ENCODE results near the gene KIF13A.
"Not testable (repeated sequence)": the region's sequence is repeated elsewhere in the genome, so short reads cannot be mapped to it uniquely, and the experiment has no call there.

Gene KIF13A

DNA sequence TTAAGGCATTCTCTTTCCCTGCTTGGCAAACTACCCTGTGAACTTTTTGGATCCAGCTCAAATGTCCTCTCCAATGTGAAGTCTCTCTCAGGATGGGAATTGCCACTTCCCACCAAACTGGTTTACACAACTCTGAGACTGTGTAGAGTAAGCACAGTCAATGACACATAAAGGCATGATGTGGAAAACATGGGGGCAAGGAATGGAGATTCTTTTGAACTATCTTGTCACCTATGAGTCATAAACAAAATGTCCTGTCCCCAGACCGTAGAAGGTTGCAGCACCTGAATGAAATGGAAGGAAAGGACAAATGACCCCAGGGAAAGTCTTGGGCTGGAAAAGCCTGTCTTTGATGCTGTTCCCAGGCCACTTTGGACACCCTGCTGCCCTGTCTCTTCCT, 11.0 kb upstream of the KIF13A start:
- no peak for DNase-seq (ENCODE audit: low read depth in 2 of 2)

DNA sequence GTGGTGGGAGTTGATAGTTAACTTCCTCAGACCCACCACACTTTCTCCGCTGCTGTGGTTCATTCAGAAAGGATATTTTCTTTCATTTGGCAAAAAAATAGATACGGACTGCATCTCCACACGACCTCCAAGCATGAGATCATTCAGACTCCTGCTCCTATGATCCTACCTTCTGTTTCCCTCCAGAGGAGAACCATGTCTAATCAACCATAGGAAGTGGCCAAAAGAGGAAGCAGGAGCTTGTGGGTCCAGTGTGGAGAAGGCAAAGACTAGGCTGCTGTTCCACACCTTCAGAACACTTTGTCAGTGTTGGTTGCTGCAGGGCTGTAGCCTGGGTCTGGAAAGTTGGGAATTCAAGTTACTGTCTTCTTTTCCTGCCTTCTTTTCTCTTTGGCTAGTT, 10.6 kb upstream of the KIF13A start:
- no peak for DNase-seq (ENCODE audit: low read depth in 2 of 2)

- DNase-seq (ENCODE audit: low read depth in 2 of 2): no peak
Measured at GRCh38 chr6:17995414-17995813, 8.0 kb upstream of the KIF13A start.

- no peak for DNase-seq (ENCODE audit: low read depth in 2 of 2)
Measured at GRCh38 chr6:17994019-17994418, 6.6 kb upstream of the KIF13A start.

DNA sequence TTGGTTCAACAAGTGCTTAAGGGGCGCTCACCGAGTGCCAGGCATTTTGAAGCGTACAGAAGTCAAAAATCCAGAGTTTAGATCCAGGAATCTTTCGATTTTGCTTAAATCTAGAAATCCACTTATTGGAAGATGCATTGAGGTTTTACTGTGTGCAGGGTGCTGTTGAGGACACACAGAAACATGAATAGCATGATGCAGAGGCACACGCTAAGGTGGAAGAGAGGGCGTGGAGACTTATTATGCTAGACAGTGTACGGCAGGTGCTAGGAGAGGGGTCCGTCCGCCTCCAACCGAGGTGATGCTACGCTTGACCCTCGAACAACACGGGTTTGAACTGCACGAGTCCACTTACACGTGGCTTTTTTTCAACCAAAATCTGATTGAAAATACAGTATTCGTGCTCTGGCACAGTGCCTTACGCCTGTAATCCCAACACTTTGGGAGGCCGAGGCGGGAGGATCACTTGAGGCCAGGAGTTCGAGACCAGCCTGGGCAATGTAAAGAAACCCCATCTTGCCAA, 1.0 kb upstream of the KIF13A start:
- DNase-seq (ENCODE audit: low read depth in 2 of 2): no peak

GRCh38 chr6:17987697-17988421, 424 bp upstream of the KIF13A start:
- peak in 1 of 2 donors; percentile 11 for DNase-seq (ENCODE audit: low read depth in 2 of 2)

- no peak for DNase-seq (ENCODE audit: low read depth in 2 of 2)
Measured at GRCh38 chr6:17986656-17987446, 584 bp downstream of the KIF13A start.

DNA sequence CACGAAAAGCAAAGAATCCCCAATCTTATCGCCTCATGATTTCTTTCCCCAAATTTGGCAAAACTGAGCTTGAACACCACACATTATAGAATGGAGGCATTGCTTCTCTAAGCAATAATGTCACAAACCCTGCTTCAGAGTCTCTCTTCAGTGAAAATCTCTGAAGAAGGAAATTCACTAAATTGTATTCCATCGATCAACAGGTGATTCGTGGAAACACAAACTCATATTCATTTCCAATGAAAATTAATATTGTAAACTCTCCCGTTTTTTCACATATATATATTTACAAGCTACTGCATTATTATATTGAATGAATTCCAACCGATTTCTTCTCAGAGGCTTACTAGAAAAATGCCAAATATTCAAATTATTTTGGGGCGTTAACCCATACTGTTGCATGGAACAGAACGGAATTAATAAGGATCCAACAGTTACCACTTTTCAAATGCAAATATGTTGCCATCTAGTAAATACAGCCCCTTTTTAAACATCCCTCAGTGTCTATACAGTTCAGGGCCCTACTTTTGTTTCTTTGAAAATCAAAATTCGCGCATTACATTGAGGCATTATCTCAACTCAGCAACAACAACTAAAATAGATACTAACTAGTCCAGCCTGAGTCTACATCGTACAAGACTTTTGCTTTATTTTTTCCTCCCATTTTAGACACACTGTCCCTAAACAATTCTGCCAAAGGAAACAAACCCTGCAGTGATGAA, 1.3 kb downstream of the KIF13A start:
- DNase-seq (ENCODE audit: low read depth in 2 of 2): no peak

- no peak for DNase-seq (ENCODE audit: low read depth in 2 of 2)
Measured at GRCh38 chr6:17984812-17985670, 2.4 kb downstream of the KIF13A start.

- DNase-seq (ENCODE audit: low read depth in 2 of 2): no peak
Measured at GRCh38 chr6:17984399-17984798, 3.0 kb downstream of the KIF13A start.

GRCh38 chr6:17983730-17984129, 3.7 kb downstream of the KIF13A start:
- DNase-seq (ENCODE audit: low read depth in 2 of 2): no peak

- DNase-seq (ENCODE audit: low read depth in 2 of 2): no peak
Measured at GRCh38 chr6:17980329-17980728, 7.1 kb downstream of the KIF13A start.

DNA sequence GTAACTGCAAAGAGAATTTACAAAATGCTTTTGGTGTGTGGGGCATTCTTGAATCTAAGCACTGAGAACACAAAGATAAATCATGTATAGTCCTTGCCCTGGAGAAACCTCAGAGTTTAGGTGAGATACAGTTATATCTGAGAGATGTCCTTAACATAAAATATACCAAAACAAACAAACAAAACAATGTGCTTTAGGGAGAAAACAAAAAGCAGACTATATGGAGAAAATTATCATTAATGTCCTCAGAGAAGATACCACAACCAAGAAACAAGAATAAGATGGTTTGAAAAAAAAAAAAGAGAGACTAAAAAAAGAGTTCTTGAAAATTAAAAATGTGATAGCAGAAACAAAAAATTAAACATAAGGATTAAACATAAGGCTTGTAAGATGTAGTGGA, 8.0 kb downstream of the KIF13A start:
- no peak for DNase-seq (ENCODE audit: low read depth in 2 of 2)

DNA sequence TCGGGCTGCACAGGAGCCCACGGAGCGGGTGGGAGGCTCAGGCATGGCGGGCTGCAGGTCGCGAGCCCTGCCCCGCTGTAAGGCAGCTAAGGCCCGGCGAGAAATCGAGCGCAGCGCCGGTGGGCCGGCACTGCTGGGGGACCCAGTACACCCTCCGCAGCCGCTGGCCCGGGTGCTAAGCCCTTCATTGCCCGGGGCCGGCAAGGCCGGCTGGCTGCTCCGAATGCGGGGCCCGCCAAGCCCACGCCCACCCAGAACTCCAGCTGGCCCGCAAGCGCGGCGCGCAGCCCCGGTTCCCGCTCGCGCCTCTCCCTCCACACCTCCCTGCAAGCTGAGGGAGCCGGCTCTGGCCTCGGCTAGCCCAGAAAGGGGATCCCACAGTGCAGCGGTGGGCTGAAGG, 11.2 kb downstream of the KIF13A start:
- not testable (repeated sequence) for DNase-seq (ENCODE audit: low read depth in 2 of 2)

DNA sequence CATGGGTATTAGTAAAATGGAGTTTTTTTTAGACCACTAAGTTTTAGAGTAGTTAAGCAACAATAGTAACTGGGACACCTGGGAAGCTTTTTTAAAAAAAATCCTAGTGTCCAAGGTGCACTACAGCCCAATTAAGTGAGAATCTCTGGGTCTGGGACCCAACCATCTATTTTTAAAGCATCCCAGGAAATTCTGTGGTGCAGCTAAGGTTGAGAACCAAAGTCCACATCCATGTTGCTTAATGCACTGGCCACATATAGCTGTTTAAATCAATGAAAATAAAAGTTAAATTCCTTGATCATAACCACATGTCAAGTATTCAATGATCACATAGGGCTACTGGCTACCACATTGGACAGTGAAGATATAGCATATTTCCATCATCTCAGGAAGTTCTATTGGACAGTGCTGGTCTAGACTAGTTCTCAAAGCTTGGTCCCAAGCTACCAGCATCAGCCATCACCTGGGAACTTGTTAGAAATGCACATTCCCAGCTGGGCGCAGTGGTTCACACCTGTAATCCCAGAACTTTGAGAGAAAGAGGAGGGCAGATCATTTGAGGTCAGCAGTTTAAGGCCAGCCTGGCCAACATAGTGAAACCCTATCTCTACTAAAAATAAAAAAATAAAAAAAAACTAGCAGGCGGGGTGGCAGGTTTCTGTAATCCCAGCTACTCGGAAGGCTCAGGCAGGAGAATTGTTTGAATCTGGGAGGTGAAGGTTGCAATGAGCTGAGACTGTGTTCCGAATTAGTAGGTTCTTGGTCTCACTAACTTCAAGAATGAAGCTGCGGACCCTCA, 12.7 kb downstream of the KIF13A start:
- no peak for DNase-seq (ENCODE audit: low read depth in 2 of 2)

- no peak for DNase-seq (ENCODE audit: low read depth in 2 of 2)
Measured at GRCh38 chr6:17972978-17973622, 14.3 kb downstream of the KIF13A start.

DNA sequence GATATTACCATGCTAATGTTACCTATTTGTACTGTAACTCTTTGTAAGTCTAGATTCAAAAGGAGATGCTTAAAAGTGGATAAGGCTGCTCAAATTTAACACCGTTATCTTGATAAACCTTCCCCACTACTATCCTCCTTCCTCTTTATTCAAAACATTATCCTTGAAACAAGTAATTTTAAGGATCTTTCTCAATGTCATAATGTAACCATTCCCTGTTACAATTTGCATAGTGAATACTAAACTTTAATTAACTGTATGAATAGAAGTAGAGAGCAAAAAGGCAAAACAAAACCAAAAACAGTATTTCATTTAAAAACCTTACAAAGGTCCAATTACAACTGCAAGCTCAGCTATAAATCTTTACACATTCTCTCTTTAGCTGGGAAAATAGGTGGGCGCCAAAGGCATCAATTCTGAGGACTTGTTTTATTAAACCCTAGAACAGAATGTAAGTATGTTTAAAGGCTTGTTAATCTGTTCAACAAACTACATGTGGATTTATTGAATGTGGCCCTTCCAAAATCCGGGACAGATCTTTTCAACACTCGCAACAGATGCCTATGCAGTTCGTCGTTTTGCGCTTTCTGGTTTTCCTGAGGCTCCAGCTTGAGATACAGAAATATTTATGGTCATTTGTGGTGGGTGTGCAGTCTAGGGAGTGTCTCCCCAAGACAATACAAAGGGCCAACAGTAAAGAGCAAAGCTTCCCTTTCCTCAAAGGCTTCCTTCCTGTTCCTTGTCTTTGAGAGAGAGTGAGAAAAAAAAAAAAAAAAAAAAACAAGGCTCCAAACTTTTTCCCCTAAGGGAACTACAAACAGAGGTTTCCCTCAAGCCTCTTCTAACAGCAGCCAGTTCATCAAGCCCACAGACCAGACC, 15.1 kb downstream of the KIF13A start:
- no peak for DNase-seq (ENCODE audit: low read depth in 2 of 2)

GRCh38 chr6:17971128-17972073, 16.0 kb downstream of the KIF13A start:
- no peak for DNase-seq (ENCODE audit: low read depth in 2 of 2)
